ENCODE results near the gene TMEM120B.

The TMEM120B gene

DNA sequence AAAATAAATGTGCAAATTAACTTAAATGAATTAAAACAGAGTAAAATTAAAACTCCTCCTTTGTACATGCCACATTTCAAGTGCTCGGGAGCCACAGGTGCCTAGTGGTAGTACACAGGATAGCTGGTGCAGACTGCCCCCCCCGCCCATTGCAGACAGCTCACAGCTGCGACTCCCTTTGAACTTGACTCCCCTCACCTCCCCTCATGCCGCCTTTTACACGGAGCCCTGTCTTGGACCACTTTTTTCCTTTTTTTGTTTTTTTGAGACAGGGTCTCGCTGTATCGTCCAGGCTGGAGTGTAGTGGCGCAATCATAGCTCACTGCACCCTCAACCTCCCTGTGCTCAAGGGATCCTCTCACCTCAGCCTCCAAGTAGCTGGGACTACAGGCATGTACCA lies 102.7 kb downstream of the TMEM120B start:
- H3K79me2 ChIP-seq (ENCODE audit: low read length) = peaks cover 60% of the 10 kb centered on the region
- no peaks in the 10 kb centered on the region for H3K9me3 ChIP-seq (ENCODE audit: insufficient read depth, low read length)
- no peak overlapping the region for H3K27ac ChIP-seq (ENCODE audit: low read length)
- TF ChIP-seq, protein P1, sequence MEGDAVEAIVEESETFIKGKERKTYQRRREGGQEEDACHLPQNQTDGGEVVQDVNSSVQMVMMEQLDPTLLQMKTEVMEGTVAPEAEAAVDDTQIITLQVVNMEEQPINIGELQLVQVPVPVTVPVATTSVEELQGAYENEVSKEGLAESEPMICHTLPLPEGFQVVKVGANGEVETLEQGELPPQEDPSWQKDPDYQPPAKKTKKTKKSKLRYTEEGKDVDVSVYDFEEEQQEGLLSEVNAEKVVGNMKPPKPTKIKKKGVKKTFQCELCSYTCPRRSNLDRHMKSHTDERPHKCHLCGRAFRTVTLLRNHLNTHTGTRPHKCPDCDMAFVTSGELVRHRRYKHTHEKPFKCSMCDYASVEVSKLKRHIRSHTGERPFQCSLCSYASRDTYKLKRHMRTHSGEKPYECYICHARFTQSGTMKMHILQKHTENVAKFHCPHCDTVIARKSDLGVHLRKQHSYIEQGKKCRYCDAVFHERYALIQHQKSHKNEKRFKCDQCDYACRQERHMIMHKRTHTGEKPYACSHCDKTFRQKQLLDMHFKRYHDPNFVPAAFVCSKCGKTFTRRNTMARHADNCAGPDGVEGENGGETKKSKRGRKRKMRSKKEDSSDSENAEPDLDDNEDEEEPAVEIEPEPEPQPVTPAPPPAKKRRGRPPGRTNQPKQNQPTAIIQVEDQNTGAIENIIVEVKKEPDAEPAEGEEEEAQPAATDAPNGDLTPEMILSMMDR (IDR thresholded peaks at IDR 0.05; ENCODE audit: low read depth, low read length) = no peak
- TF ChIP-seq EZH2phosphoT487 (IDR thresholded peaks at IDR 0.05; ENCODE audit: low read depth) = no peak
- peaks cover 77% of the 10 kb centered on the region for H3K36me3 ChIP-seq (replicated peaks; ENCODE audit: low read depth, low read length)
- H3K27me3 ChIP-seq (ENCODE audit: low read depth, low read length) = no peaks in the 10 kb centered on the region
- H3K4me1 ChIP-seq (ENCODE audit: low read length) = peaks cover 18% of the 10 kb centered on the region
- H3K4me3 ChIP-seq (ENCODE audit: low read length) = no peak overlapping the region
- no peak overlapping the region for H2AFZ ChIP-seq (ENCODE audit: low read depth, low read length)
- peaks cover 36% of the 10 kb centered on the region for H4K20me1 ChIP-seq (ENCODE audit: insufficient read depth, low read length)
- H3K9ac ChIP-seq (ENCODE audit: low read length) = no peak overlapping the region
- no peak overlapping the region for H3K4me2 ChIP-seq (ENCODE audit: low read length)

DNA sequence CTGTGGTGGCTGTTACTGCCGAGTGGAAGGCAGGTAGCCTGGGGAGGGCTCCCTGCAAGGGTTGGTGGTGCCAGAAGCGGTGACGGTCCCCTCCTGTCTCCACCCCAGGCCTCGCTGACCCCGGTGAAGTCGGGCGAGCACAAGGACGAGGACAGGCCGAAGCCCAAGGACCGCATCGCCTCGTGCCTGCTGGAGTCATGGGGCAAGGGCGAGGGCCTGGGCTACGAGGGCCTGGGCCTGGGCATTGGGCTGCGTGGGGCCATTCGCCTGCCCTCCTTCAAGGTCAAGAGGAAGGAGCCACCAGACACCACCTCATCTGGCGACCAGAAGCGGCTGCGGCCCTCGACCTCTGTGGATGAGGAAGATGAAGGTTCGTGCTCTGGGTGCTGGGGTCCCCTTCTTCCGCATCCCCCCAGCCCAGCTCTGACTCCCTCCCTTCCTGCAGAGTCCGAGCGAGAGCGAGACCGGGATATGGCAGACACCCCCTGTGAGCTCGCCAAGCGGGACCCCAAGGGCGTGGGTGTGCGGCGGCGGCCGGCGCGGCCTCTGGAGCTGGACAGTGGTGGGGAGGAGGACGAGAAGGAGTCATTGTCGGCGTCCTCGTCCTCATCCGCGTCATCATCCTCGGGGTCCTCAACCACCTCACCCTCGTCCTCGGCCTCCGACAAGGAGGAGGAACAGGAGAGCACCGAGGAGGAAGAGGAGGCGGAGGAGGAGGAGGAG lies 104.5 kb downstream of the TMEM120B start:
- no peak overlapping the region for H3K9ac ChIP-seq (ENCODE audit: low read length)
- no peak for TF ChIP-seq EZH2phosphoT487 (IDR thresholded peaks at IDR 0.05; ENCODE audit: low read depth)
- TF ChIP-seq, protein P1 (IDR thresholded peaks at IDR 0.05; ENCODE audit: low read depth, low read length) = no peak
- H3K27ac ChIP-seq (ENCODE audit: low read length) = no peak overlapping the region
- peaks cover 42% of the 10 kb centered on the region for H3K79me2 ChIP-seq (ENCODE audit: low read length)
- no peak overlapping the region for H3K4me3 ChIP-seq (ENCODE audit: low read length)
- H3K4me1 ChIP-seq (ENCODE audit: low read length) = peaks cover 7% of the 10 kb centered on the region
- H3K36me3 ChIP-seq (replicated peaks; ENCODE audit: low read depth, low read length) = peaks cover 69% of the 10 kb centered on the region
- H3K27me3 ChIP-seq (ENCODE audit: low read depth, low read length) = no peaks in the 10 kb centered on the region
- H4K20me1 ChIP-seq (ENCODE audit: insufficient read depth, low read length) = peaks cover 19% of the 10 kb centered on the region
- no peak overlapping the region for H3K4me2 ChIP-seq (ENCODE audit: low read length)
- no peaks in the 10 kb centered on the region for H3K9me3 ChIP-seq (ENCODE audit: insufficient read depth, low read length)
- H2AFZ ChIP-seq (ENCODE audit: low read depth, low read length) = no peak overlapping the region

DNA sequence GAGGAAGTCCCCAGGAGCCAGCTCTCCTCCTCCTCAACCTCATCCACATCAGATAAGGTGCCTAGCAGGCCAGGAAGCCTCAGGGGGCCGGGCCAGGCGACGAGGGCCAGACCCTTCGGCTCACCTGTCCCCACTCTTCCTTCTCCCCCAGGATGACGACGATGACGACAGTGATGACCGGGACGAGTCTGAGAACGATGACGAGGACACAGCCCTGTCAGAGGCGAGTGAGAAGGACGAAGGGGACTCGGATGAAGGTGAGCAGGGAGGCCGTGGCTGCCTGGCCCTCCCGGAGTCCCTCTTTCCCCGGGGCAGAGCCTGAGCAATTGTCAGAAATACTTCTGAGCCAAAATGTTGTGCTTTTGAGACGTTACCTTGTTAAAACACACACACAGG lies 105.1 kb downstream of the TMEM120B start:
- Histone ChIP-seq H3K36me3 (replicated peaks; ENCODE audit: low read depth, low read length) (peaks cover 68% of the 10 kb centered on the region), H3K4me3 (ENCODE audit: low read length) (no peak overlapping the region), H3K27ac (ENCODE audit: low read length) (no peak overlapping the region), H3K79me2 (ENCODE audit: low read length) (peaks cover 36% of the 10 kb centered on the region), H3K4me2 (ENCODE audit: low read length) (no peak overlapping the region), H2AFZ (ENCODE audit: low read depth, low read length) (no peak overlapping the region), H4K20me1 (ENCODE audit: insufficient read depth, low read length) (peaks cover 13% of the 10 kb centered on the region), H3K9me3 (ENCODE audit: insufficient read depth, low read length) (no peaks in the 10 kb centered on the region), H3K27me3 (ENCODE audit: low read depth, low read length) (no peaks in the 10 kb centered on the region), H3K9ac (ENCODE audit: low read length) (no peak overlapping the region), H3K4me1 (ENCODE audit: low read length) (peaks cover 1% of the 10 kb centered on the region)
- TF ChIP-seq, protein P1 (IDR thresholded peaks at IDR 0.05; ENCODE audit: low read depth, low read length) = no peak

DNA sequence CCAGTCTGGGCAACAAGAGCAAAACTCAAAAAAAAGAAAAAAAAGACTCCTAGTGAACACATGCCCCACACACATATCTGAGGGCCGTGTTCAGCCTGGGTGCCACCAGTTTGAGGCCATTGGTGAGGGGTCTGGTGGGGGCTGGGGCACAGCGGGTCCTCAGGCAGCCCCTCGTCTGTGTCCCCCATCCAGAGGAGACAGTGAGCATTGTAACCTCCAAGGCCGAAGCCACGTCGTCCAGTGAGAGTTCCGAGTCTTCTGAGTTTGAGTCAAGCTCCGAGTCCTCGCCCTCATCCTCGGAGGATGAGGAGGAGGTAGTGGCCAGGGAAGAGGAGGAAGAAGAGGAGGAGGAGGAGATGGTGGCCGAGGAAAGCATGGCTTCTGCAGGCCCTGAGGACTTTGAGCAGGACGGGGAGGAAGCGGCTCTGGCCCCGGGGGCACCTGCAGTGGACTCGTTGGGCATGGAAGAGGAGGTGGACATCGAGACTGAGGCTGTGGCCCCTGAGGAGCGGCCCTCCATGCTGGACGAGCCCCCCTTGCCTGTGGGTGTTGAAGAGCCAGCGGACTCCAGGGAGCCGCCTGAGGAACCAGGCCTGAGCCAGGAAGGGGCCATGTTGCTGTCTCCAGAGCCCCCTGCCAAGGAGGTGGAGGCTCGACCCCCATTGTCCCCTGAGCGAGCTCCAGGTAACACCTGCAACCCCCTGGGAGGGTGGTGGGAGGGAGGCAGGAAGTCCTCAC lies 106.8 kb downstream of the TMEM120B start:
- TF ChIP-seq EZH2phosphoT487 (IDR thresholded peaks at IDR 0.05; ENCODE audit: low read depth) = no peak
- TF ChIP-seq, protein P1 (IDR thresholded peaks at IDR 0.05; ENCODE audit: low read depth, low read length) = no peak
- Histone ChIP-seq H3K79me2 (ENCODE audit: low read length) (peaks cover 21% of the 10 kb centered on the region), H3K9ac (ENCODE audit: low read length) (no peak overlapping the region), H3K9me3 (ENCODE audit: insufficient read depth, low read length) (no peaks in the 10 kb centered on the region), H4K20me1 (ENCODE audit: insufficient read depth, low read length) (no peaks in the 10 kb centered on the region; the same call in none of the 2 replicates), H3K4me3 (ENCODE audit: low read length) (no peak overlapping the region), H3K4me2 (ENCODE audit: low read length) (no peak overlapping the region), H3K4me1 (ENCODE audit: low read length) (no peaks in the 10 kb centered on the region), H3K36me3 (replicated peaks; ENCODE audit: low read depth, low read length) (peaks cover 65% of the 10 kb centered on the region), H3K27me3 (ENCODE audit: low read depth, low read length) (no peaks in the 10 kb centered on the region), H2AFZ (ENCODE audit: low read depth, low read length) (no peak overlapping the region), H3K27ac (ENCODE audit: low read length) (no peak overlapping the region)

Measured in OCI-LY3 (cell line).